Bronchial epithelial cell (primary cell): ENCODE data around the gene SUPT5H. TPM values are rescaled to one million over a fixed set of nuclear protein-coding genes. Genes with fewer than 3 reads are reported as not detected.

Source experiments
- DNase-seq: peaks from one replicate; pipeline ENCODE4 v3.0.0-alpha.2; 2010; ENCODE audit warnings: low read depth
- FAIRE-seq: peaks from 2 replicates; lab custom pipeline; 2011; peaks lifted over from hg19 to GRCh38; lab: Jason Lieb, UNC
- H3K27me3 ChIP-seq: 2 replicates; pipeline ENCODE4 v1.5.1; 2011; ENCODE audit warnings: low read length; ENCODE audit not compliant: control insufficient read depth, insufficient read depth
- H3K36me3 ChIP-seq: 2 replicates; pipeline ENCODE4 v1.5.1; 2011; ENCODE audit warnings: low read length; ENCODE audit not compliant: control insufficient read depth, insufficient read depth
- H3K4me3 ChIP-seq: 2 replicates; pipeline ENCODE4 v1.5.1; 2011; ENCODE audit warnings: mild to moderate bottlenecking, low read depth, low read length, control low read depth
- total RNA-seq: library from RNA; depleted of rRNA; stranded (reverse); fragments of >200 nt; gene quantifications from 2 replicates; pipeline ENCODE4 v1.2.1, GENCODE V29; 2014
- TF ChIP-seq, protein P1 (sequence below): IDR thresholded peaks from 2 replicates; pipeline ENCODE4 v1.5.1; 2011; ENCODE audit warnings: mild to moderate bottlenecking, moderate library complexity, low read length, control low read depth, inconsistent platforms; ENCODE audit not compliant: insufficient read depth, severe bottlenecking

Gene SUPT5H
- total RNA-seq, 1 donor from 2014 or later = 41.9 TPM

DNA sequence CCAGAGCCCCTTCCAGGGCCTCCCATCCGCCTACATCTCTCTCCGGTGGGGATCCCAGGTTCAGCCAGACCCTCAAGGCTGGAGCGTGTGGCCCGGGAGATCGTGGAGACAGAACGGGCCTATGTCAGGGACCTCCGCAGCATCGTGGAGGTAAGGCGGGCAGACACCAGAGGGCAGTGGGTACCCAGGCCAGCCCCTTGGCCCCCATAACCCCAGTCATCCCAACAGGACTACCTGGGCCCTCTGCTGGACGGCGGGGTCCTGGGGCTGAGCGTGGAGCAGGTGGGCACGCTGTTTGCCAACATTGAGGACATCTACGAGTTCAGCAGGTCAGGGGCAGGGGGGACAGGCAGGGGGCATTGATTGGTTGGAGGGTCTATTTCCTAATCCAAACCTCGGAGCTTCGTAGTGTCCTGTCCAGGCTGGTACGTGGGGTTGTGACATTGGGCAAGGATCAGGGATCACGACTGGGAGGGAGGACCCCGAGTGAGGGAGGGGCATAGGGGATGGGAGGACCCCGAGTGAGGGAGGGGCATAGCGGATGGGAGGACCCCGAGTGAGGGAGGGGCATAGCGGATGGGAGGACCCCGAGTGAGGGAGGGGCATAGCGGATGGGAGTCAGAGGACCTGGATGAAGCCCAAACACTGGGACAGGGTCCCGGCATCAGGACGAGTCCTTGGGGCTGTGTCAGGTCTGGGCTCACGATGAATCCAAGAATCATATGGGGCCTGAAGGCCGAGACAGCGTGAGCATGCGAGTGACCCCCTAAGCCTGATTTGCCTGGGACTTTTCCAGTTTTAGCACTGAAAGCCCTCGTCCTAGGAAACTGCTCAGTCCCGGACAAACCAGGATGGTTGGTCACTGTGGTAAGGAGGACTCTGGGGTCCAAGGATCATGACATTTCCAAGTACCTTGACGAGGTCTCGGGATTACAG lies 30.0 kb upstream of the SUPT5H start:
- TF ChIP-seq, protein P1, sequence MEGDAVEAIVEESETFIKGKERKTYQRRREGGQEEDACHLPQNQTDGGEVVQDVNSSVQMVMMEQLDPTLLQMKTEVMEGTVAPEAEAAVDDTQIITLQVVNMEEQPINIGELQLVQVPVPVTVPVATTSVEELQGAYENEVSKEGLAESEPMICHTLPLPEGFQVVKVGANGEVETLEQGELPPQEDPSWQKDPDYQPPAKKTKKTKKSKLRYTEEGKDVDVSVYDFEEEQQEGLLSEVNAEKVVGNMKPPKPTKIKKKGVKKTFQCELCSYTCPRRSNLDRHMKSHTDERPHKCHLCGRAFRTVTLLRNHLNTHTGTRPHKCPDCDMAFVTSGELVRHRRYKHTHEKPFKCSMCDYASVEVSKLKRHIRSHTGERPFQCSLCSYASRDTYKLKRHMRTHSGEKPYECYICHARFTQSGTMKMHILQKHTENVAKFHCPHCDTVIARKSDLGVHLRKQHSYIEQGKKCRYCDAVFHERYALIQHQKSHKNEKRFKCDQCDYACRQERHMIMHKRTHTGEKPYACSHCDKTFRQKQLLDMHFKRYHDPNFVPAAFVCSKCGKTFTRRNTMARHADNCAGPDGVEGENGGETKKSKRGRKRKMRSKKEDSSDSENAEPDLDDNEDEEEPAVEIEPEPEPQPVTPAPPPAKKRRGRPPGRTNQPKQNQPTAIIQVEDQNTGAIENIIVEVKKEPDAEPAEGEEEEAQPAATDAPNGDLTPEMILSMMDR = no peak
- Histone ChIP-seq H3K27me3 (no peaks in the 10 kb centered on the region), H3K4me3 (no peak overlapping the region), H3K36me3 (peaks cover 5% of the 10 kb centered on the region)
- FAIRE-seq (no peak), DNase-seq (no peak)

DNA sequence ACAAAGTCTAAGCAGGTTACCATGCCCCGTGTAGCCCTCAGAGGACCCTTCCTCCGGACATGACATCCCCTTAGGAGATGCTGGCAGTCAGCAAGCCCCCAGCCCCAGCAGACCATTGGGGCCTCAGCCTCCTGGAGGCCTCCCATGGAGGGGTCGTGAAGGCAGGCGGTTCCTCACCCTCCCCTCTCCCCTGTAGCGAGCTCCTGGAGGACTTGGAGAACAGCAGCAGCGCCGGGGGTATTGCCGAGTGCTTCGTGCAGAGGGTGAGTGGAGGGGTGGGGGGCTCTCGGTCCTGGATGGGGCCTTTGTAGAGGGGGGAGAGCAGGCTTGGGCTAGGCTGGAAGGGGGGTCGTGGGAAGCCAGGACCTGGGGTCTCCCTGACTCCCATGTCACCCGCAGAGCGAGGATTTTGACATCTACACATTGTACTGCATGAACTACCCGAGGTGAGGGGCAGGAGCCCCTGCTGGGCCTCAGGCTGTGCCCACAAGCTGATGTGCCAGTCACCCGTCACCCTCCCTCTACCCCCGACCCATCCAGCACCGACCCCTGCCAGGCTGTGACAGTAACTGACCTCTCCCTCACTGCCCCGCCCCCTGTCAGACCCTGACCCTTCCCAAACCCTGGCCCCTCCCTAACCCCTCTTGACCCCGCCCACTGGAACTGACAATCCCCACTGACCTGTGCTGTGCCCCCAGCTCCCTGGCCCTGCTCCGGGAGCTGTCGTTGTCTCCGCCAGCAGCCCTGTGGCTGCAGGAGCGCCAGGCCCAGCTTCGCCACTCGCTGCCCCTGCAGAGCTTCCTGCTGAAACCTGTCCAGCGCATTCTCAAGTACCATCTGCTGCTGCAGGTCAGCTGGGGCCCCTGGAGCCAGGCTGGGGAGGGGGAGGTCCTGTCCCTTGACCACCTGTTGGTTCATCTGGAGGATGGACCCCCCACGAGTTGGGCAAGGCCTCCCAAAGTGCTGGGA lies 28.9 kb upstream of the SUPT5H start:
- FAIRE-seq (no peak), DNase-seq (no peak)
- peaks cover 5% of the 10 kb centered on the region for H3K36me3 ChIP-seq
- TF ChIP-seq, protein P1 = no peak
- no peaks in the 10 kb centered on the region for H3K27me3 ChIP-seq
- no peak overlapping the region for H3K4me3 ChIP-seq

DNA sequence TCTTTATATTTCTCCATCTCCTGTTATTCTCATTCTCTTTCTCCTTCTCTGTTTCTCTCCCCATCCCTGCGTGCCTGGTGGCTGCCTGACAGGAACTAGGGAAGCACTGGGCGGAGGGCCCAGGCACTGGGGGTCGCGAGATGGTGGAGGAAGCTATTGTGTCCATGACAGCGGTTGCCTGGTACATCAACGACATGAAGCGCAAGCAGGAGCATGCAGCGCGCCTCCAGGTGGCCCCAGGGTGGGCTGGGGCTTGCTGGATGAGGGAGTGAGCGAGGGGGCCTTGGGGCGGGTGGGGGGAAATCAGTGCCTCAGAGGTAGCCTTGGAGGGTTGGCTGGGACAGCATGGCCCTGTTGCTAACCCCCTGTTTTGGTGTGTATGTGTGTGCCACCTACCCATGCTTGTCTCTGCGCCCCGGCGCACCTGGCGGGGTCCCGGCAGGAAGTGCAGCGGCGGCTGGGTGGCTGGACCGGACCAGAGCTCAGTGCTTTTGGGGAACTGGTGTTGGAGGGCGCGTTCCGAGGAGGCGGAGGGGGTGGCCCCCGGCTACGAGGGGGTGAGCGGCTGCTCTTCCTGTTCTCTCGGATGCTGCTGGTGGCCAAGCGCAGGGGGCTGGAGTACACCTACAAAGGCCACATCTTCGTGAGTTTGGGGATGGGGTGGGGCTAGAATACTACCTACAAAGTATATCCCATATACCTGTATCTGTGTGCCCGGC lies 27.8 kb upstream of the SUPT5H start:
- FAIRE-seq (no peak), DNase-seq (no peak)
- Histone ChIP-seq H3K36me3 (peaks cover 5% of the 10 kb centered on the region), H3K27me3 (no peaks in the 10 kb centered on the region), H3K4me3 (no peak overlapping the region)
- TF ChIP-seq, protein P1 = no peak

DNA sequence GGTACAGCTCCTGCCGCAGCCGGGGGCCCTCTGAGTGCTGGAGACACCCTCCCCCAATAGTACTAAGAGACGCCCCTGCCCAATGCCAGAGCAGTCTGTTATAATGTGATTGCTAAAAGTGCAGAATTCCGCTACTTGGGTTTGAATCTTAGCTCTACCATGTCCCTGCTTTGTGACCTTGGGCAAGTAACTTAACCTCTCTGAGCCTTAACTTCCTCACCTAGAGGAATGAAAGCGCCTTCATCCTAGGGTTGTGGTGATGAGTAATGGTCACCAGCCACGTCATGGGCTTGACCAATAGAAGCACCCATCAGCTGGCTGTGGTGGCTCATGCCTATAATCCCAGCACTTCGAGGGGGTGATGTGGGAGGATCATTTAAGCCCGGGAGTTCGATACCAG lies 26.4 kb upstream of the SUPT5H start:
- no peak for FAIRE-seq

DNA sequence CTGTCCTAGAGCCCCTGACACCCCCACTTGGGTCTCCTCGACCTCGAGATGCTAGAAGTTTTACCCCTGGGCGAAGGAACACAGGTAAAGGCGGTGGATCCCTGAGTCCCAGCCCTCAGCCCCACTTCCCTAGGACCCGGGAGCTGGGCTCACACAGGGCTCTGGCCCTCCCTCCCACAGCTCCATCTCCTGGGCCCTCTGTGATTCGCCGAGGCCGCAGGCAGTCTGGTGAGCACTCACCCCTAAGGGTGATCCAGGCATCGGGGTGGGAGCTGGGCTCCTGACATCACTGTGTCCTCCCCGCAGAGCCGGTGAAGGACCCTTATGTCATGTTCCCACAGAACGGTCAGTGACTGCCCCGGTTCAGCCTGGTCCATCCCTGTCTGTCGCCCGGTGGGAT lies 24.6 kb upstream of the SUPT5H start:
- peaks cover 9% of the 10 kb centered on the region for H3K36me3 ChIP-seq
- DNase-seq (no peak), FAIRE-seq (no peak)
- no peaks in the 10 kb centered on the region for H3K27me3 ChIP-seq
- no peak overlapping the region for H3K4me3 ChIP-seq
- TF ChIP-seq, protein P1 = no peak

More for the DNA sequence above, 26.4 kb upstream of the SUPT5H start:
- TF ChIP-seq, protein P1 = no peak
- no peaks in the 10 kb centered on the region for H3K27me3 ChIP-seq
- H3K4me3 ChIP-seq = no peak overlapping the region
- H3K36me3 ChIP-seq = peaks cover 7% of the 10 kb centered on the region
- no peak for DNase-seq
